NT2/D1 (cell line): ENCODE data around the gene TAF10.

Experiments used
- SUZ12 ChIP-seq: IDR thresholded peaks from 2 replicates; pipeline ENCODE4 v1.6.1; 2011; ENCODE audit not compliant: insufficient read length, insufficient read depth; ENCODE audit errors: extremely low read depth
- YY1 ChIP-seq: IDR thresholded peaks from 2 replicates; pipeline ENCODE4 v1.6.1; 2011; ENCODE audit not compliant: insufficient read length, insufficient read depth
- ZNF274 ChIP-seq: IDR thresholded peaks from 2 replicates; pipeline ENCODE4 v1.6.1; 2011; ENCODE audit warnings: mild to moderate bottlenecking, low read depth, low read length

- no peak for TF ChIP-seq YY1
- TF ChIP-seq ZNF274 = no peak
- no peak for TF ChIP-seq SUZ12
These were observed 24.0 kb downstream of the TAF10 start for GRCh38 chr11:6588018-6588417.
